PFSK-1 (cell line): ENCODE results near the gene PHC2.

ENCODE experiments used
- FOXP2 ChIP-seq: optimal IDR thresholded peaks from 2 replicates; pipeline ENCODE3; 2011; ENCODE audit warnings: borderline replicate concordance, control low read depth, inconsistent platforms; ENCODE audit not compliant: insufficient read depth; ENCODE audit errors: extremely low read length, extremely low read depth
- POLR2AphosphoS5 ChIP-seq: IDR thresholded peaks from 2 replicates; pipeline ENCODE4 v1.6.1; 2012; ENCODE audit warnings: low read depth, mild to moderate bottlenecking, control low read depth, low read length, moderate library complexity
- SIN3A ChIP-seq: IDR thresholded peaks from 2 replicates; pipeline ENCODE4 v1.6.1; 2012; ENCODE audit warnings: mild to moderate bottlenecking, low read length, moderate library complexity, borderline replicate concordance; ENCODE audit not compliant: insufficient read depth
- TAF1 ChIP-seq: IDR thresholded peaks from 2 replicates; pipeline ENCODE4 v1.6.1; 2012; ENCODE audit warnings: low read length, control low read depth, borderline replicate concordance; ENCODE audit not compliant: insufficient read depth
- TF ChIP-seq, protein P1 (sequence below), 2 experiments: IDR thresholded peaks; 2 replicates each; pipeline versions ENCODE4 v1.6.1 to v1.8.0; 2011 to 2012; ENCODE audit warnings: low read depth in 2 of 2, low read length in 2 of 2, control low read depth in 1 of 2, inconsistent platforms in 1 of 2, mild to moderate bottlenecking in 1 of 2, moderate library complexity in 1 of 2; ENCODE audit not compliant: insufficient read depth in 1 of 2

Gene PHC2

DNA sequence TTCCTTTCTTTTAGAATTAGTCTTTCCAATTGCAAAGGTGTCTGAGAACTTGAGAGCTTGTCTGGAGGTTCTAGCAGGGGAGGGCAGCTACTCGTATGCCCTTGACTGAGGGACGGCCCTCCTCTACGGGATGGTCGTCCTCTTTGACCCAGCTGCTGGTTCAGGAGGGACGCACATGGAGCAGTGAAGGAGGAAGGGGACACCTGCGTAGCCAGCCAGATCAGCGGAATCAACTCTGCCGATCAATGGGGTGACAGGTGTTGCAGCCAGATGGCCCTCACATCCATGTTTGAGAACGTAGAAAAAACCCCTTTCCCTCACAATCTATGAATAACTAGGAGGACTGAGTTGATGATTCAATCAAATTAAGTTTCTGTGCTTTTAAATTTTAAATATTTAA, 94.3 kb downstream of the PHC2 start:
- TF ChIP-seq, protein P1, sequence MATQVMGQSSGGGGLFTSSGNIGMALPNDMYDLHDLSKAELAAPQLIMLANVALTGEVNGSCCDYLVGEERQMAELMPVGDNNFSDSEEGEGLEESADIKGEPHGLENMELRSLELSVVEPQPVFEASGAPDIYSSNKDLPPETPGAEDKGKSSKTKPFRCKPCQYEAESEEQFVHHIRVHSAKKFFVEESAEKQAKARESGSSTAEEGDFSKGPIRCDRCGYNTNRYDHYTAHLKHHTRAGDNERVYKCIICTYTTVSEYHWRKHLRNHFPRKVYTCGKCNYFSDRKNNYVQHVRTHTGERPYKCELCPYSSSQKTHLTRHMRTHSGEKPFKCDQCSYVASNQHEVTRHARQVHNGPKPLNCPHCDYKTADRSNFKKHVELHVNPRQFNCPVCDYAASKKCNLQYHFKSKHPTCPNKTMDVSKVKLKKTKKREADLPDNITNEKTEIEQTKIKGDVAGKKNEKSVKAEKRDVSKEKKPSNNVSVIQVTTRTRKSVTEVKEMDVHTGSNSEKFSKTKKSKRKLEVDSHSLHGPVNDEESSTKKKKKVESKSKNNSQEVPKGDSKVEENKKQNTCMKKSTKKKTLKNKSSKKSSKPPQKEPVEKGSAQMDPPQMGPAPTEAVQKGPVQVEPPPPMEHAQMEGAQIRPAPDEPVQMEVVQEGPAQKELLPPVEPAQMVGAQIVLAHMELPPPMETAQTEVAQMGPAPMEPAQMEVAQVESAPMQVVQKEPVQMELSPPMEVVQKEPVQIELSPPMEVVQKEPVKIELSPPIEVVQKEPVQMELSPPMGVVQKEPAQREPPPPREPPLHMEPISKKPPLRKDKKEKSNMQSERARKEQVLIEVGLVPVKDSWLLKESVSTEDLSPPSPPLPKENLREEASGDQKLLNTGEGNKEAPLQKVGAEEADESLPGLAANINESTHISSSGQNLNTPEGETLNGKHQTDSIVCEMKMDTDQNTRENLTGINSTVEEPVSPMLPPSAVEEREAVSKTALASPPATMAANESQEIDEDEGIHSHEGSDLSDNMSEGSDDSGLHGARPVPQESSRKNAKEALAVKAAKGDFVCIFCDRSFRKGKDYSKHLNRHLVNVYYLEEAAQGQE (IDR thresholded peaks at IDR 0.05; ENCODE audit: insufficient read depth in 1 of 2, low read depth in 2 of 2, low read length in 2 of 2) = no peak
- TF ChIP-seq POLR2AphosphoS5 = no peak
- no peak for TF ChIP-seq TAF1
- no peak for TF ChIP-seq FOXP2
- no peak for TF ChIP-seq SIN3A

DNA sequence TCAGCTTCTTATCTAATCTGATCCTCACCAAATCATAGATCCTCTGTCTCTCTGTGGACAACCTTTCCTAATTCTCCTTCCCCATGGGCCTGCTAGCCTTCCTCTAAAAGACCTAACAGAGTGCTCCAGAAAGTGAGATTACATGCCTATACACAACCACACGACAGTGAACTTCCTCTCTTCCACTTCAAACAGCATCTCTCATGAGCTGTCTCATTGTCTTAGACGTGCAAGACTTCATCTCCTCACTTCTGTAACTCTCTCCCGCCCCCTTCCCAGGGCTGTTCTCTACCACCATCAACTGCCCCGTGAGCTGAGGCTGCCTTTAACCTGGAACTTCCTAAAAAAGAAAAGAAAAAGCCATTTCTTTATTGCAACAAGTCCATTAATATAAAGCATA, 95.9 kb downstream of the PHC2 start:
- TF ChIP-seq POLR2AphosphoS5 (no peak), TAF1 (no peak), SIN3A (no peak), FOXP2 (no peak)
- TF ChIP-seq, protein P1 (IDR thresholded peaks at IDR 0.05; ENCODE audit: insufficient read depth in 1 of 2, low read depth in 2 of 2, low read length in 2 of 2) = no peak

DNA sequence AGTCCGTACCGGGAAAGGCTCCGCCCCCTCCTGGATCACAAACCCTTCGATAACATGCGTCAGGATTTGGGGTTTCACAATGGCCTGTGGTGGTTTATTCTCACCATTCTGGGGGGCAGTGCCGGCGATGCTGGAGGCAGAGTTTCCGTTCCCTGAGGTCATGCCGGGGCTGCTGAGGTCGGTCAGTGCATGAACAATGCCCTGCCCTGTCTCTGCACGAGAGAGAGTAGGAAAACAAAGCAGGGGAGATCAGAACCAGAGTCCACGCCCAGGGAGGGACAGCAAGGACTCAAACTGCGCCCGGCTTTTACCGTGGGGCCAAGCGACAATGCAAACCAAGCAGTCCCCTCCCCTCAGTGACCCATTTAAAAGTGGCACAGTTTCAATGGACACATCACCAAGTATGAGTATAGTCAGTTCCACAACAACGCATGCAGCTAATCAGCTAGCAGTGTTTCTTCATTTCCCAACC, 96.8 kb downstream of the PHC2 start:
- TF ChIP-seq TAF1 = no peak
- TF ChIP-seq, protein P1 (IDR thresholded peaks at IDR 0.05; ENCODE audit: insufficient read depth in 1 of 2, low read depth in 2 of 2, low read length in 2 of 2) = no peak
- TF ChIP-seq POLR2AphosphoS5 = no peak
- no peak for TF ChIP-seq SIN3A
- TF ChIP-seq FOXP2 = no peak

GRCh38 chr1:33332881-33333280, 98.0 kb downstream of the PHC2 start:
- TF ChIP-seq POLR2AphosphoS5 = no peak
- no peak for TF ChIP-seq FOXP2
- no peak for TF ChIP-seq TAF1
- no peak for TF ChIP-seq SIN3A
- TF ChIP-seq, protein P1 (IDR thresholded peaks at IDR 0.05; ENCODE audit: insufficient read depth in 1 of 2, low read depth in 2 of 2, low read length in 2 of 2) = no peak

DNA sequence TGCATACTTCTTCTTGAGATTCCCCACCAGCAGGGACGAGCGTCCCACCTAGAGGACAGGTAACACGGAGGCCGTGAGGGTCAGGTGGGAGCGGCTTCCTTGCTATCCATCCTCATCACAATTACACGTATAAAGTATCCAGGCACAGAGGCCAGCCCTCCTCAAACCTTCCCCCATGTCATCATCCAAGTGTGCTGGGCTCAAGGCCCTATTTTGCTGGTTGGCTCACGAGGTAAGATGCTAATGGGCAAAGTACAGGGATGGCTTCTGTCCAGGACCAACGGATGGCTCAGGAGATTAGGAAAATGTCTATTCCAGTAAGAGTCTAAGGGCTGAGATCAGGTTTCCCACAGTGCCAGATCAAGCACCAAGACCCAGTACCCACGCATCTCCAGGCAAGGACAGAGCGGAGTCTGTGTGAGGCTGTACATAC, 98.5 kb downstream of the PHC2 start:
- TF ChIP-seq POLR2AphosphoS5 = no peak
- no peak for TF ChIP-seq TAF1
- TF ChIP-seq FOXP2 = no peak
- TF ChIP-seq, protein P1 (IDR thresholded peaks at IDR 0.05; ENCODE audit: insufficient read depth in 1 of 2, low read depth in 2 of 2, low read length in 2 of 2) = no peak
